ENCODE results near the gene PHOSPHO1. TPM values are rescaled to one million over a fixed set of nuclear protein-coding genes. Genes with fewer than 3 reads are reported as not detected.

Gene PHOSPHO1
- polyA plus RNA-seq, 2 of the 4 experiments (the other 2 are of a cell fraction): 0.32 to 1.6 TPM

- WGBS (ENCODE audit: missing lambda C conversion rate): 76% methylated on average over 8 of the region's 8 CpGs
Measured at GRCh38 chr17:49201481-49201927, 29.1 kb downstream of the PHOSPHO1 start.

GRCh38 chr17:49200423-49201083 is 30.0 kb downstream of the PHOSPHO1 start:
- CTCF ChIA-PET: interaction anchor here (0.7 to 17.4 kb wide), 9 partner anchors 8 to 564 kb away, joined by 3 to 224 read pairs (median 8); partner anchors contain the start of genes ABI3, GNGT2 and PHOSPHO1
- DNase-seq (ENCODE audit: low read depth in 1 of 2, low spot score in 1 of 2) (no peak), FAIRE-seq (no peak), ATAC-seq (no peak)
- TF ChIP-seq JUNB (IDR thresholded peaks at IDR 0.05) (no peak), KDM5A (IDR thresholded peaks at IDR 0.05) (no peak), TP53 (CRISPR knock-in tag; IDR thresholded peaks at IDR 0.05) (no peak), EHF (CRISPR knock-in tag; IDR thresholded peaks at IDR 0.05) (no peak), EHMT2 (IDR thresholded peaks at IDR 0.05; ENCODE audit: low read depth) (no peak), NFE2L2 (conservative IDR thresholded peaks at IDR 0.05; ENCODE audit: low read length) (no peak), USF2 (IDR thresholded peaks at IDR 0.05) (no peak), SMC3 (IDR thresholded peaks at IDR 0.05) (no peak), BCL3 (IDR thresholded peaks at IDR 0.05) (no peak), CHD2 (IDR thresholded peaks at IDR 0.05; ENCODE audit: low read length, partially characterized antibody) (no peak), PHF8 (IDR thresholded peaks at IDR 0.05; ENCODE audit: borderline replicate concordance, low read depth) (no peak), RAD21 (conservative IDR thresholded peaks at IDR 0.05 in 1 of 2, IDR thresholded peaks at IDR 0.05 in 1 of 2) (no peak), SREBF2 (IDR thresholded peaks at IDR 0.05) (no peak)
- Histone ChIP-seq H3K4me3 (no peak overlapping the region), H3K9me3 (no peaks in the 10 kb centered on the region), H3K4me1 (peaks cover 15% of the 10 kb centered on the region), H3K27ac (no peak overlapping the region), H3K4me2 (no peak overlapping the region)
- POLR2A ChIA-PET: no interaction called here
- 82% methylated on average over 13 of the region's 13 CpGs for WGBS (ENCODE audit: missing lambda C conversion rate)

More at GRCh38 chr17:49201481-49201927, 29.1 kb downstream of the PHOSPHO1 start:
- ChIA-PET CTCF (interaction anchor here (1.1 to 17.4 kb wide), 4 partner anchors 7 to 89 kb away, joined by 4 to 224 read pairs (median 12); partner anchors contain the start of gene PHOSPHO1), POLR2A (no interaction called here)
- FAIRE-seq (no peak), DNase-seq (ENCODE audit: low read depth in 1 of 2, low spot score in 1 of 2) (no peak), ATAC-seq (no peak)
- H3K4me3 ChIP-seq: no peak overlapping the region
- H3K4me1 ChIP-seq: peaks cover 15% of the 10 kb centered on the region
- TF ChIP-seq POLR2AphosphoS2 (conservative IDR thresholded peaks at IDR 0.05; ENCODE audit: low read length): no peak
- TF ChIP-seq MAZ (IDR thresholded peaks at IDR 0.05; ENCODE audit: borderline replicate concordance, low read depth, low read length): no peak
- no peak for TF ChIP-seq MAX (IDR thresholded peaks at IDR 0.05)
- H3K4me2 ChIP-seq: no peak overlapping the region
- H3K9me3 ChIP-seq: no peaks in the 10 kb centered on the region
- no peak overlapping the region for H3K27ac ChIP-seq

GRCh38 chr17:49198211-49198610 is 32.4 kb downstream of the PHOSPHO1 start:
- H3K9me3 ChIP-seq: no peaks in the 10 kb centered on the region
- H3K27ac ChIP-seq: peak overlapping the region; percentile 37 to 67; a peak in 5 of 6 replicates
- ATAC-seq (no peak), DNase-seq (ENCODE audit: low read depth in 1 of 2, low spot score in 1 of 2) (peak in 1 of 2 experiments; percentile 23), FAIRE-seq (no peak)
- TF ChIP-seq RAD21 (conservative IDR thresholded peaks at IDR 0.05 in 1 of 2, IDR thresholded peaks at IDR 0.05 in 1 of 2): no peak
- no peak for TF ChIP-seq HMGXB4 (CRISPR knock-in tag; IDR thresholded peaks at IDR 0.05; ENCODE audit: borderline replicate concordance)
- TF ChIP-seq SMC3 (IDR thresholded peaks at IDR 0.05): no peak
- no peak for TF ChIP-seq CEBPB (IDR thresholded peaks at IDR 0.05)
- no peak for TF ChIP-seq TP53 (CRISPR knock-in tag; IDR thresholded peaks at IDR 0.05)
- no peak for TF ChIP-seq EHMT2 (IDR thresholded peaks at IDR 0.05; ENCODE audit: low read depth)
- TF ChIP-seq CHD2 (IDR thresholded peaks at IDR 0.05; ENCODE audit: low read length, partially characterized antibody): no peak
- no peak for TF ChIP-seq PBX3 (IDR thresholded peaks at IDR 0.05)
- WGBS (ENCODE audit: missing lambda C conversion rate): 83% methylated on average over 2 of the region's 2 CpGs
- no peak overlapping the region for H3K4me3 ChIP-seq
- ChIA-PET CTCF (interaction anchor here (0.8 to 17.4 kb wide), 9 partner anchors 9 to 384 kb away, joined by 3 to 224 read pairs (median 5); partner anchors contain the start of genes ABI3, GNGT2 and PHOSPHO1), POLR2A (interaction anchor here (0.7 kb wide), 1 partner anchor 110 kb away, joined by 3 read pairs; no protein-coding TSS in a partner anchor)
- H3K4me1 ChIP-seq: peaks cover 20% of the 10 kb centered on the region
- peak overlapping the region; percentile 6; the same call in 1 of the 3 replicates for H3K4me2 ChIP-seq
